Panc1 (cell line): ENCODE results near the gene RTF1. TPM values are rescaled to one million over a fixed set of nuclear protein-coding genes. Genes with fewer than 3 reads are reported as not detected.
"Not testable (repeated sequence)": the region's sequence is repeated elsewhere in the genome, so short reads cannot be mapped to it uniquely, and the experiment has no call there.

Experiments used
- ATAC-seq: fragments of 200-7000 bp; cut with Tn5 transposase; 2 replicates; pipeline ENCODE4 v1.9.1; 2020; ENCODE audit warnings: mild to moderate bottlenecking, moderate library complexity
- BruUV-seq: library from RNA; stranded (reverse); fragments of 400-500 nt; replicated peaks from 2 replicates; lab custom pipeline; 2021; lab: Mats Ljungman, UMichigan
- CTCF ChIA-PET: fragments of 300-600 bp; sonication (Branson Sonifier 250); formaldehyde crosslinking; loops from one replicate; lab custom pipeline; 2022; ENCODE audit warnings: antibody characterized with exemption; lab: Charles Lee
- POLR2A ChIA-PET: fragments of 300-600 bp; sonication (Branson Sonifier 250); formaldehyde crosslinking; loops from one replicate; lab custom pipeline; 2022; ENCODE audit warnings: antibody characterized with exemption; lab: Charles Lee
- DNase-seq: peaks from one replicate; pipeline ENCODE4 v3.0.0-alpha.2; 2010; ENCODE audit warnings: low read depth, low spot score
- H3K27ac ChIP-seq: 2 replicates; pipeline ENCODE4 v1.5.1; 2011; ENCODE audit warnings: mild to moderate bottlenecking, low read length, inconsistent platforms
- H3K27me3 ChIP-seq: fragments of 200-500 bp; sonication (Bioruptor generic); 2 replicates; pipeline ENCODE4 v1.6.0; 2014; ENCODE audit warnings: low read length, inconsistent platforms; ENCODE audit not compliant: control insufficient read depth, insufficient read depth
- H3K36me3 ChIP-seq: fragments of 200-500 bp; sonication (Bioruptor generic); 2 replicates; pipeline ENCODE4 v1.5.1; 2014; ENCODE audit warnings: inconsistent platforms, mild to moderate bottlenecking, low read length, moderate library complexity; ENCODE audit not compliant: control insufficient read depth, insufficient read depth
- H3K4me1 ChIP-seq: 2 replicates; pipeline ENCODE4 v1.5.1; 2011; ENCODE audit warnings: inconsistent platforms, mild to moderate bottlenecking, low read length, moderate library complexity; ENCODE audit not compliant: control insufficient read depth, insufficient read depth
- H3K4me3 ChIP-seq, 2 experiments: 2 replicates each; pipeline ENCODE4 v1.5.1; 2011 to 2012; ENCODE audit warnings: low read depth in 2 of 2, low read length in 2 of 2, mild to moderate bottlenecking in 2 of 2, inconsistent platforms in 1 of 2, moderate library complexity in 1 of 2
- H3K9me3 ChIP-seq: fragments of 200-500 bp; sonication (Bioruptor generic); 2 replicates; pipeline ENCODE4 v1.5.1; 2014; ENCODE audit warnings: low read depth, mild to moderate bottlenecking, inconsistent platforms, low read length, moderate library complexity; ENCODE audit not compliant: control insufficient read depth, insufficient read depth
- CTCF ChIP-seq: fragments of 450-650 bp; IDR thresholded peaks from 2 replicates; pipeline ENCODE4 v1.5.1; 2017; ENCODE audit warnings: mild to moderate bottlenecking
- POLR2AphosphoS5 ChIP-seq: IDR thresholded peaks from 2 replicates; pipeline ENCODE4 v1.6.1; 2012; ENCODE audit warnings: mild to moderate bottlenecking, low read depth, low read length, moderate library complexity
- REST ChIP-seq, 2 experiments: IDR thresholded peaks; 2 replicates each; pipeline ENCODE4 v1.6.1; 2011 to 2012; ENCODE audit warnings: low read depth in 2 of 2, control low read depth in 1 of 2, low read length in 1 of 2, mild to moderate bottlenecking in 1 of 2, moderate library complexity in 1 of 2; ENCODE audit not compliant: insufficient read depth in 1 of 2
- SIN3A ChIP-seq: IDR thresholded peaks from 2 replicates; pipeline ENCODE4 v1.6.1; 2012; ENCODE audit warnings: low read depth, mild to moderate bottlenecking, low read length, moderate library complexity, borderline replicate concordance; ENCODE audit not compliant: insufficient read depth
- TCF7L2 ChIP-seq: IDR thresholded peaks from 2 replicates; pipeline ENCODE4 v1.6.1; 2011; ENCODE audit warnings: mild to moderate bottlenecking, low read depth, low read length, inconsistent platforms
- in situ Hi-C: cut with HindIII; loops from 2 replicates; pipeline ENCODE4 v1.10.0; 2016; ENCODE audit warnings: low sequenced_read_pairs, low pct_unique_long_range_greater_than_20kb
- intact Hi-C: fragments of 100-400 bp; cut with micrococcal nuclease; formaldehyde crosslinking; loops from one replicate; pipeline ENCODE4 v1.10.0; 2022; ENCODE audit not compliant: unreplicated experiment
- total RNA-seq: library from RNA; stranded (reverse); gene quantifications from one replicate; pipeline ENCODE4 v1.2.1, GENCODE V29; 2021; ENCODE audit not compliant: unreplicated experiment

RTF1 gene
- total RNA-seq, 1 experiment from 2014 or later, result 43.5 TPM

DNA sequence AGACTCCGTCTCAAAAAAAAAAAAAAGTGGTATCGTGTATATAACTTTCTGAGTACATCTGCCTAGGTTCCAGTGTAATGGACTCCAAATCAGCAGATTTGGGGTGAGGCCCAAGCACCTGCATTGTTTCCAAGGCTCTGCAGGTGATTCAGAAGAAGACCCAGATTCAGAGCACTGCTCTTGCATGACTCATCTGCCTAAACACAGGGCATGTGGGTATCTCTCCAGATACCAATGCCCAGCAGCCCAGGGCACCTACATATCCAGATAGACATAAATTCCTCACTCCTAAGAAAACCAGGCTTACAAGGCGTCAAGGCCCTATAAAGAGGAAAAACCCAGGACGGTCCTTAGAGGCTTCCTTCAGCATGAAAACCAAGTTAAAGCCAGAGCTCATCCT lies 38.9 kb upstream of the RTF1 start:
- DNase-seq, result no peak
- BruUV-seq, result no TSS peak

GRCh38 chr15:41383974-41384749 lies 32.7 kb upstream of the RTF1 start:
- BruUV-seq, H3K4me1 ChIP-seq, in situ Hi-C loops, CTCF ChIA-PET, H3K27me3 ChIP-seq, H3K9me3 ChIP-seq, H3K27ac ChIP-seq, H3K4me3 ChIP-seq, intact Hi-C loops, H3K36me3 ChIP-seq, DNase-seq: not testable (repeated sequence)
- peak; percentile 54; the same call in 1 of the 2 replicates for ATAC-seq
- POLR2A ChIA-PET, result interaction anchor here (0.6 kb wide), 1 partner anchor 149 kb away, joined by 7 read pairs; no protein-coding TSS in a partner anchor

More for the DNA sequence above, 38.9 kb upstream of the RTF1 start:
- ChIA-PET CTCF (no interaction called here), POLR2A (no interaction called here)
- Histone ChIP-seq H3K4me1 (no peaks in the 10 kb centered on the region), H3K27me3 (no peaks in the 10 kb centered on the region), H3K27ac (no peak overlapping the region), H3K36me3 (peaks cover 12% of the 10 kb centered on the region; the same call in 1 of the 2 replicates), H3K9me3 (no peaks in the 10 kb centered on the region), H3K4me3 (no peak overlapping the region)
- TF ChIP-seq POLR2AphosphoS5 (no peak), SIN3A (no peak), REST (IDR thresholded peaks at IDR 0.05; ENCODE audit: insufficient read depth in 1 of 2, low read depth in 2 of 2, low read length in 1 of 2) (no peak), CTCF (no peak), TCF7L2 (no peak)
- peak; percentile 62 for ATAC-seq
- in situ Hi-C loops (no loop called here), intact Hi-C loops (no loop called here)

DNA sequence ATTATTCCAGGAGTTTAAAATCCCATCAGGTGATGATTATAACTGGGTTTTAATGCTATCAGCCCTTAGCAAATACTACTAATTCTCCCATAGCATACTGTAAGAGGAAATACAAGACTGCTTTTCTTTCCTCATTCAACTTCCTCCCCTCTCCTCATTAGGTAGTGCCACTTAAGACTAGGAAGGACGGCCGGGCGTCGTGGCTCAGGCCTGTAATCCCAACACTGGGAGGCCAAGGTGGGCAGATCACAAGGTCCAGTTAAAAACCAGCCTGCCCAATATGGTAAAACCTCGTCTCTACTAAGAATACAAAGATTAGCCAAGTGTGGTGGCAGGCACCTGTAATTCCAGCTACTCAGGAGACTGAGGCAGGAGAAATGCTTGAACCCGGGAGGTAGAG lies 29.2 kb upstream of the RTF1 start:
- intact Hi-C loops, result no loop called here

More for the DNA sequence above, 29.2 kb upstream of the RTF1 start:
- no peak overlapping the region for H3K27ac ChIP-seq
- ATAC-seq (no peak), DNase-seq (no peak)
- ChIA-PET CTCF (no interaction called here), POLR2A (interaction anchor here (0.6 kb wide), 1 partner anchor 15 kb away, joined by 15 read pairs; no protein-coding TSS in a partner anchor)
- in situ Hi-C loops, result no loop called here
- H3K4me1 ChIP-seq, result no peaks in the 10 kb centered on the region
- BruUV-seq, result no TSS peak
- H3K4me3 ChIP-seq, result no peak overlapping the region
- H3K9me3 ChIP-seq, result no peaks in the 10 kb centered on the region
- 0 out of 2 replicates have a peak, but pooled peaks cover 3% of the 10 kb centered on the region for H3K36me3 ChIP-seq
- no peak for TF ChIP-seq CTCF
- TF ChIP-seq REST (IDR thresholded peaks at IDR 0.05; ENCODE audit: insufficient read depth in 1 of 2, low read depth in 2 of 2, low read length in 1 of 2), result no peak
- no peak for TF ChIP-seq POLR2AphosphoS5
- no peak for TF ChIP-seq TCF7L2
- TF ChIP-seq SIN3A, result no peak
- no peaks in the 10 kb centered on the region for H3K27me3 ChIP-seq
